ENCODE data around the gene RALGAPB.

The RALGAPB gene

DNA sequence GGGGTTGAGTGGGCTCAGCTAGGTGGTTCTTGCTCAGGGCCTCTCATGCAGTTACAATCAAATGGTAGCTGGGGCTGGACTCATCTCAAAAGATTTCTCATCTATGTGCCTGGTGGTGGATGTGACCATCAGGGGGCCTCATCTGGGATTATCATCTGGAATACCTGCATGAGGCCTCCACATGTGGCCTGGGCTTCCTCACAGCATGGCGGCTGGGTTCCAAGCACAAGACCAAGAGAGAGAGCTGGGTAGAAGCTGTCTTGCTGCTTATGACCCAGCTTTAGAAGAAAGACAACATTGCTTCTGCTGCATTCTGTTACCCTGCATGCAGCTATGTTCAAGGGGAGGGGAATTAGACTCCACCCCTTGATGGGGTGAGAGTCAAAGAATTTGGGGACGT, 151.4 kb downstream of the RALGAPB start:
- Histone ChIP-seq H3K36me3 (ENCODE audit: control insufficient read depth, insufficient read depth, low read length) (no peaks in the 10 kb centered on the region), H3K4me3 (replicated peaks; ENCODE audit: low read depth, low read length) (no peak overlapping the region), H3K27me3 (replicated peaks; ENCODE audit: control insufficient read depth, insufficient read depth, low read length) (no peaks in the 10 kb centered on the region)
- DNase-seq (ENCODE audit: extremely low read depth, insufficient read length): no peak
- TF ChIP-seq, protein P1, sequence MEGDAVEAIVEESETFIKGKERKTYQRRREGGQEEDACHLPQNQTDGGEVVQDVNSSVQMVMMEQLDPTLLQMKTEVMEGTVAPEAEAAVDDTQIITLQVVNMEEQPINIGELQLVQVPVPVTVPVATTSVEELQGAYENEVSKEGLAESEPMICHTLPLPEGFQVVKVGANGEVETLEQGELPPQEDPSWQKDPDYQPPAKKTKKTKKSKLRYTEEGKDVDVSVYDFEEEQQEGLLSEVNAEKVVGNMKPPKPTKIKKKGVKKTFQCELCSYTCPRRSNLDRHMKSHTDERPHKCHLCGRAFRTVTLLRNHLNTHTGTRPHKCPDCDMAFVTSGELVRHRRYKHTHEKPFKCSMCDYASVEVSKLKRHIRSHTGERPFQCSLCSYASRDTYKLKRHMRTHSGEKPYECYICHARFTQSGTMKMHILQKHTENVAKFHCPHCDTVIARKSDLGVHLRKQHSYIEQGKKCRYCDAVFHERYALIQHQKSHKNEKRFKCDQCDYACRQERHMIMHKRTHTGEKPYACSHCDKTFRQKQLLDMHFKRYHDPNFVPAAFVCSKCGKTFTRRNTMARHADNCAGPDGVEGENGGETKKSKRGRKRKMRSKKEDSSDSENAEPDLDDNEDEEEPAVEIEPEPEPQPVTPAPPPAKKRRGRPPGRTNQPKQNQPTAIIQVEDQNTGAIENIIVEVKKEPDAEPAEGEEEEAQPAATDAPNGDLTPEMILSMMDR (IDR thresholded peaks at IDR 0.05; ENCODE audit: insufficient read depth, low read length, poor library complexity, severe bottlenecking): no peak

DNA sequence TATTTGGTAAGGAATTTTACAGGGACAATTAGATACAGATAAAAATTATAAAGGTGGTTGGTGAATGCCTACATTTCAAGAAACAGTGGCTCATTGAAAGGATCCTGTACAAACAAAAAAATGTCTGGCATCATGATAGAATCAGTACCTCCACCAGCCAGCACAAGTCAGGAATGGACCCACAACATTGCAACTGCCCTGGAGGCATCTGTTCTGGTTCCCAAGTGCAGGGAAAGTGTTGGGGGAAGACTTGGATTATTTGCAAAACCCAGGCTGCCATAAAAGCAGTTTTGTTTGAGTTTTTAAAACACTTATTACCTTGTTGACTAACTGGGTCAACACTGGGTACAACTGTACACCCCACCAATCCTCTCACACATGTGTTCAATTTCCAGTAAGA, 153.3 kb downstream of the RALGAPB start:
- TF ChIP-seq, protein P1 (IDR thresholded peaks at IDR 0.05; ENCODE audit: insufficient read depth, low read length, poor library complexity, severe bottlenecking): no peak
- DNase-seq (ENCODE audit: extremely low read depth, insufficient read length): no peak
- no peaks in the 10 kb centered on the region for H3K36me3 ChIP-seq (ENCODE audit: control insufficient read depth, insufficient read depth, low read length)
- no peaks in the 10 kb centered on the region for H3K27me3 ChIP-seq (replicated peaks; ENCODE audit: control insufficient read depth, insufficient read depth, low read length)
- H3K4me3 ChIP-seq (replicated peaks; ENCODE audit: low read depth, low read length): no peak overlapping the region

DNA sequence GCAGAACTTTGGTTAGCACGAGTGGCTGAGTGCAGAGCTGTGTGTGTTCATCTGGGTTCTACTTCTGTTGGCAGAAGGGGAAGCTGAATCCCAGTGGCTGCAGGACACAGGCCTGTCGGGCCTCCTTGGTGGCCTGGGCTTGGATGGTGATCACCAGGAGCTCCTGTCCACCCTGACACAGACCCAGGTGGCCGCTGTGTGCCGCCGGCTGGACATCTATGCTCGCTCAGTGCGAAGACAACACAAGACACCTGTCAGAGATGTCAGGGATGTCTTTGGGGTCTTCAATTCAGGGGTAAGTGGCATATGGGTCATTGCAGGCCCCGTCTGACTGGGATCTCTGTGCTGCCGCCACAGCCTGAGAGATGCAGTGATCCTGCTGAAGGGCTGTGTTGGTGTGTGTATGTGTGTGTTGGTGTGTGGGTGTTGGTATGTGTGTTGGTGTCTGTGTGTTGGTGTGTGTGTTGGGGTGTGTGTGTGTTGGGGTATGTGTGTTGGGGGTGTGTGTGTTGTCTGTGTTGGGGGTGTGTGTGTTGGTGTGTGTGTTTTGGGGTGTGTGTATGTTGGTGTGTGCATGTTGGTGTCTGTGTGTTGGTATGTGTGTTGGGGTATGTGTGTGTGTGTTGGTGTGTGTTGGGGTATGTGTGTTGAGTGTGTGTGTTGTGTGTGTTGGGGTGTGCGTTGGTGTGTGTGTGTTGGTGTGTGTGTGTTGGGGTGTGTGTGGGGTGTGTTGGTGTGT, 154.4 kb downstream of the RALGAPB start:
- Histone ChIP-seq H3K36me3 (ENCODE audit: control insufficient read depth, insufficient read depth, low read length) (no peaks in the 10 kb centered on the region), H3K27me3 (replicated peaks; ENCODE audit: control insufficient read depth, insufficient read depth, low read length) (no peaks in the 10 kb centered on the region), H3K4me3 (replicated peaks; ENCODE audit: low read depth, low read length) (no peak overlapping the region)
- TF ChIP-seq, protein P1 (IDR thresholded peaks at IDR 0.05; ENCODE audit: insufficient read depth, low read length, poor library complexity, severe bottlenecking): no peak
- DNase-seq (ENCODE audit: extremely low read depth, insufficient read length): no peak

All from GM06990 (cell line).